ENCODE measurements around the gene MEI1.

Gene MEI1

DNA sequence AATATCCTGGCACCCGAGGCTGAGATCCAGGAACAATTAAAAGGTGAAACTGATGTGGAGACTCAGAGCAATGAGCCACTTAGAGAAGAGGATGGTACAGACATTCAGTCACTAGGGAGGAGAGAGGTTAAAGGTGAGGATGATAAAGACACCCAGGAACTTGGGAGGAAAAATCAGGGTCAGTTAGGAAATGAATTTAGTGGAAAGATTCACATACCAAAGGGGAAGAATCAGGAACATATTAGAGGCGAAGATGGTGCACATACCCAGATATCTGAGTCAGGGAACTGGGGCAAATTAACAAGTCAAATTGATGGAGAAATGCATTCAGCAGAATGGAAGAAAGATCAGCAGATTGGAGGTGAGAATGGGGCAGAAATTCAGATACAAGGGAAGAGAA, 4.1 kb upstream of the MEI1 start:
- H3K4me1 ChIP-seq (ENCODE audit: control insufficient read depth in 1 of 2, insufficient read depth in 1 of 2, low read depth in 1 of 2, low read length in 1 of 2), result peaks cover 16 to 18% of the 10 kb centered on the region in 2 experiments
- TF ChIP-seq, protein P1, sequence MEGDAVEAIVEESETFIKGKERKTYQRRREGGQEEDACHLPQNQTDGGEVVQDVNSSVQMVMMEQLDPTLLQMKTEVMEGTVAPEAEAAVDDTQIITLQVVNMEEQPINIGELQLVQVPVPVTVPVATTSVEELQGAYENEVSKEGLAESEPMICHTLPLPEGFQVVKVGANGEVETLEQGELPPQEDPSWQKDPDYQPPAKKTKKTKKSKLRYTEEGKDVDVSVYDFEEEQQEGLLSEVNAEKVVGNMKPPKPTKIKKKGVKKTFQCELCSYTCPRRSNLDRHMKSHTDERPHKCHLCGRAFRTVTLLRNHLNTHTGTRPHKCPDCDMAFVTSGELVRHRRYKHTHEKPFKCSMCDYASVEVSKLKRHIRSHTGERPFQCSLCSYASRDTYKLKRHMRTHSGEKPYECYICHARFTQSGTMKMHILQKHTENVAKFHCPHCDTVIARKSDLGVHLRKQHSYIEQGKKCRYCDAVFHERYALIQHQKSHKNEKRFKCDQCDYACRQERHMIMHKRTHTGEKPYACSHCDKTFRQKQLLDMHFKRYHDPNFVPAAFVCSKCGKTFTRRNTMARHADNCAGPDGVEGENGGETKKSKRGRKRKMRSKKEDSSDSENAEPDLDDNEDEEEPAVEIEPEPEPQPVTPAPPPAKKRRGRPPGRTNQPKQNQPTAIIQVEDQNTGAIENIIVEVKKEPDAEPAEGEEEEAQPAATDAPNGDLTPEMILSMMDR (IDR thresholded peaks at IDR 0.05), result no peak
- peaks cover 5% of the 10 kb centered on the region for H3K36me3 ChIP-seq
- no peaks in the 10 kb centered on the region for H3K9me3 ChIP-seq
- peaks cover 9% of the 10 kb centered on the region for H3K27me3 ChIP-seq
- no peak overlapping the region for H3K4me3 ChIP-seq (ENCODE audit: low read depth in 1 of 2, low read length in 1 of 2)
- no peak overlapping the region for H3K27ac ChIP-seq

DNA sequence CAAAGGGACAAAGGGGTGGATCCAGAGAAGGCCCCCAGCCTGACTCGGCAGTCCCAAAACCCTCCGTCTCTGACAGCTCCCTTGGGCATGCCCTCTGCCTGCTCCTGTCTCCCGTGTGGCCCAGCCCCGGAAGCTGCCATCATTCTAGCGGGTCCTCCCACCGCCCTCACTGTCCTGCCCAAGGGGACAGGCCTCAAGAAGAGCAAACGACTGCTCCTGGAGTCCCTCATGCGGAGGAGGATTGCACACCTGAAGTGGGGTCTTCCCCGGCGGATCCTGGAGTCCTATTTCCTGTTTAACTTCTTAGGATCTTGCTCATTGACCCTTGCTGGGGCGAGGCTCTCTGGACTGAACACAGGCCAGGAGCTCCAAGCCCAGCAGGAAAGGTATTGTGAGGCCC, 2.6 kb upstream of the MEI1 start:
- TF ChIP-seq, protein P1 (IDR thresholded peaks at IDR 0.05), result no peak
- Histone ChIP-seq H3K9me3 (no peaks in the 10 kb centered on the region), H3K4me3 (ENCODE audit: low read depth in 1 of 2, low read length in 1 of 2) (no peak overlapping the region), H3K27me3 (peaks cover 9% of the 10 kb centered on the region), H3K4me1 (ENCODE audit: control insufficient read depth in 1 of 2, insufficient read depth in 1 of 2, low read depth in 1 of 2, low read length in 1 of 2) (peaks cover 16 to 18% of the 10 kb centered on the region in 2 experiments), H3K36me3 (peaks cover 5% of the 10 kb centered on the region), H3K27ac (peak overlapping the region; percentile 37)

DNA sequence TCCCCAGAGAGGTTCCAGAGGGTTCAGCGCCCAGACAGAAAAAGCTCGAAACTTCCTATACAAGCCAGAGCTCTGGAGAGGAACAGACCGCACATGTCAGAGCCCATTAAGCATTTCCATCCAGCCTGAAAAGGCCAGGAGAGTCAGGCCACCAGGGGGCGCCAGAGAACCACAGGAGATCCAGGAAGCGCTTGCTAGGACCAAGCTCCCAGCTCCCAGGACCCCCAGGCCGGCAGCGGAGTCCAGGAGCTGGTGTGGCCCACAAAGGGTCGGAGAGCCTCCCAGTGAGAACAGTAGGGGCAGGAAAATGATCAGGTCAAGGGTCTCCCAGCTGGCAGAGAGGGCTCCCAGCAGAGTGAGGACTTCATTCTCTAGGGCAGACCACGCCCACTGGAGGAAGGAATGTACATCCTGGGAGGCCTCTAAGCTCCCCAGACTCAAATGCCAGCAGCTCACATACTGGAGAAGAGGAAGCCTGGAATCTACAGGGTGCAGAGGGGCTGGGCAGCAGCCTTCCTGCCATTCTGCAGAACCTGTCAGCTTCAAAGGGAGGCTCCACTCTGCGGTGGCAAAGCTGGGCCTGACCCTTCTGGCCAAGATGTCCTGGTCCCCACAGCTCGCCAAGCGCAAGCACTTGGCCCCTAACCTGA, 2.1 kb upstream of the MEI1 start:
- no peaks in the 10 kb centered on the region for H3K9me3 ChIP-seq
- peaks cover 16 to 18% of the 10 kb centered on the region in 2 experiments for H3K4me1 ChIP-seq (ENCODE audit: control insufficient read depth in 1 of 2, insufficient read depth in 1 of 2, low read depth in 1 of 2, low read length in 1 of 2)
- peak overlapping the region; percentile 37 for H3K27ac ChIP-seq
- TF ChIP-seq, protein P1 (IDR thresholded peaks at IDR 0.05), result peak; percentile 84
- H3K36me3 ChIP-seq, result peaks cover 5% of the 10 kb centered on the region
- peaks cover 9% of the 10 kb centered on the region for H3K27me3 ChIP-seq
- H3K4me3 ChIP-seq (ENCODE audit: low read depth in 1 of 2, low read length in 1 of 2), result peak overlapping the region; percentile 4 to 50

DNA sequence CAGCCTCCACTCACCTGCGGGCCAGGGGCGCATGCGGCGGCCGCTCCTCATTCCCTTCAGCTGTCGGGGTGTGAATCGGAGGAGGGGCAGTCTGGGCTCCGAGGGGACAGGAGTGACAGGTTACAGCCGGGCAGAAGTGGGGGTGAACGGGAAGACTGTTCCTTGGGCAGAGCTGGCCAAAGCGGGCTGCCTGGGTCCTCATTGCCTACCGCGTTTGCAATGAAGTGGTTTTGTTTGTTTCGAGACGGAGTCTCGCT, 733 bp downstream of the MEI1 start:
- H3K27ac ChIP-seq, result no peak overlapping the region
- TF ChIP-seq, protein P1 (IDR thresholded peaks at IDR 0.05), result no peak
- H3K4me1 ChIP-seq (ENCODE audit: control insufficient read depth in 1 of 2, insufficient read depth in 1 of 2, low read depth in 1 of 2, low read length in 1 of 2), result peaks cover 14 to 16% of the 10 kb centered on the region in 2 experiments
- peaks cover 9% of the 10 kb centered on the region for H3K27me3 ChIP-seq
- H3K4me3 ChIP-seq (ENCODE audit: low read depth in 1 of 2, low read length in 1 of 2), result no peak overlapping the region
- no peaks in the 10 kb centered on the region for H3K9me3 ChIP-seq
- no peaks in the 10 kb centered on the region for H3K36me3 ChIP-seq

DNA sequence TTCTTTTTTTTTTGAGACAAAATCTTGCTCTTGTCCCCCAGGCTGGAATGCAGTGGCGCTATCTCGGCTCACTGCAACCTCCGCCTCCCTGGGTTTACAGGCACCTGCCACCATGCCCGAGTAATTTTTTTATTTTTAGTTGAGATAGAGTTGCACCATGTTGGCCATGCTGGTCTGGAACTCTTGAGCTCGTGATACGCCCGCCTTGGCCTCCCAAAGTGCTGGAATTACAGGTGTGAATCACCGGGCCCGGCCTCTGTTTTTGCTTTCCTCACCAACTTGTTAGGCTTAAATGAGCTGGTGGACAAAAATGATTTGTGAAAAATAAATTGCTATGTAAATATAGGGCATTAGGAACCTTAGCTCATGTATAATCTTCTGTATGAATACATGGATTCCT, 3.5 kb downstream of the MEI1 start:
- no peak overlapping the region for H3K27ac ChIP-seq
- peaks cover 9% of the 10 kb centered on the region for H3K27me3 ChIP-seq
- TF ChIP-seq, protein P1 (IDR thresholded peaks at IDR 0.05), result no peak
- H3K4me1 ChIP-seq (ENCODE audit: control insufficient read depth in 1 of 2, insufficient read depth in 1 of 2, low read depth in 1 of 2, low read length in 1 of 2), result peaks cover 6 to 7% of the 10 kb centered on the region in 2 experiments
- no peaks in the 10 kb centered on the region for H3K36me3 ChIP-seq
- H3K4me3 ChIP-seq (ENCODE audit: low read depth in 1 of 2, low read length in 1 of 2), result no peak overlapping the region
- H3K9me3 ChIP-seq, result no peaks in the 10 kb centered on the region

DNA sequence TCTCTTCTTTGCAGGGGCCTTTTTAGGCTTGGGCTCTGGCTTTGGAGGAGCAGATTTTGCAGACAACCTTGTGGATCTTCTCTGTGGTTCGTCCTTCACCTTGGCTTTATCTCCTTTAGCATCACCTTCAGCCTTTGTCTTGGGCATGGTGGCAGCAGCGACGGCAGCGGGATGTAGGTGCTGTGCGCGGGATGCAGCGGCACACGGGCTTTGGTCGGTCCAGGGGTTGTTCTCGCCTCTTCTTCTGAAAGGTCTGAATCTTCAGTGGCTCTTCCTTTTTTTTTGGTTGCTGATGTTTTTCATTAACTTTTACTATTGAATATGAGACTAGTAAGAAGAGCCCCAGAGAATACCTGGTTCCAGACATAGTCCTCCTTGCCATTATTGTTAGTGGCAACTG, 10.0 kb downstream of the MEI1 start:
- Histone ChIP-seq H3K27me3 (no peaks in the 10 kb centered on the region), H3K4me1 (ENCODE audit: control insufficient read depth in 1 of 2, insufficient read depth in 1 of 2, low read depth in 1 of 2, low read length in 1 of 2) (no peaks in the 10 kb centered on the region), H3K9me3 (no peaks in the 10 kb centered on the region), H3K4me3 (ENCODE audit: low read depth in 1 of 2, low read length in 1 of 2) (no peak overlapping the region), H3K36me3 (no peaks in the 10 kb centered on the region), H3K27ac (no peak overlapping the region)
- TF ChIP-seq, protein P1 (IDR thresholded peaks at IDR 0.05), result no peak

All from neutrophil (primary cell).